WTC11 (cell line): ENCODE results near the gene RBM20. TPM values are rescaled to one million over a fixed set of nuclear protein-coding genes. Genes with fewer than 3 reads are reported as not detected.

Source experiments
- ATAC-seq: fragments of 200-7000 bp; cut with Tn5 transposase; 2 replicates; pipeline ENCODE4 v1.10.0; 2021; ENCODE audit warnings: mild to moderate bottlenecking, moderate library complexity
- CTCF ChIA-PET: fragments of 300-600 bp; sonication (Branson Sonifier 250); formaldehyde crosslinking; loops from one replicate; lab custom pipeline; 2021; ENCODE audit warnings: antibody characterized with exemption; lab: Charles Lee
- POLR2A ChIA-PET: fragments of 350-600 bp; sonication (Branson Sonifier 250); formaldehyde crosslinking; loops from one replicate; lab custom pipeline; 2021; ENCODE audit warnings: antibody characterized with exemption; lab: Charles Lee
- DNase-seq: peaks from one replicate; pipeline ENCODE4 v3.0.0; 2021; ENCODE audit warnings: low spot score
- H3K27ac Mint-ChIP-seq: 2 replicates; pipeline ENCODE4 v1.8.0; 2021; ENCODE audit warnings: mixed read lengths
- H3K27me3 Mint-ChIP-seq: 2 replicates; pipeline ENCODE4 v1.8.0; 2021; ENCODE audit warnings: low read depth, mild to moderate bottlenecking, moderate library complexity, mixed read lengths
- H3K36me3 Mint-ChIP-seq: 2 replicates; pipeline ENCODE4 v1.8.0; 2021; ENCODE audit warnings: mixed read lengths
- H3K4me1 Mint-ChIP-seq: 2 replicates; pipeline ENCODE4 v1.8.0; 2022; ENCODE audit warnings: mixed read lengths
- H3K4me3 Mint-ChIP-seq: 2 replicates; pipeline ENCODE4 v1.8.0; 2021; ENCODE audit warnings: mild to moderate bottlenecking, moderate library complexity, mixed read lengths
- H3K9me3 Mint-ChIP-seq: 2 replicates; pipeline ENCODE4 v1.8.0; 2021; ENCODE audit warnings: mixed read lengths
- AFF4 ChIP-seq: sonication (generic); formaldehyde crosslinking; IDR thresholded peaks from 2 replicates; pipeline ENCODE4 v1.8.1; 2023; ENCODE audit warnings: mild to moderate bottlenecking, missing genetic modification reagents, borderline replicate concordance
- CREM ChIP-seq: sonication (generic); formaldehyde crosslinking; IDR thresholded peaks from 2 replicates; pipeline ENCODE4 v1.8.1; 2022; ENCODE audit warnings: mild to moderate bottlenecking, missing genetic modification reagents, moderate library complexity
- CTCF ChIP-seq: fragments of 200-600 bp; IDR thresholded peaks from 2 replicates; pipeline ENCODE4 v1.8.0; 2022; ENCODE audit warnings: antibody characterized with exemption
- E2F5 ChIP-seq: sonication (generic); formaldehyde crosslinking; IDR thresholded peaks from 2 replicates; pipeline ENCODE4 v1.8.1; 2022; ENCODE audit warnings: mild to moderate bottlenecking, moderate library complexity, missing genetic modification reagents
- EMX1 ChIP-seq: fragments of 250-450 bp; sonication (Bioruptor Pico); IDR thresholded peaks from 2 replicates; pipeline ENCODE4 v1.8.0; 2021; ENCODE audit warnings: mild to moderate bottlenecking
- FOXJ3 ChIP-seq: sonication (generic); formaldehyde crosslinking; IDR thresholded peaks from 2 replicates; pipeline ENCODE4 v1.9.0; 2021; ENCODE audit warnings: missing genetic modification reagents, mild to moderate bottlenecking, borderline replicate concordance
- FOXP1 ChIP-seq: sonication (generic); formaldehyde crosslinking; IDR thresholded peaks from 2 replicates; pipeline ENCODE4 v1.8.0; 2022; ENCODE audit warnings: missing genetic modification reagents, mild to moderate bottlenecking, moderate library complexity, borderline replicate concordance
- GABPB1 ChIP-seq: sonication (generic); formaldehyde crosslinking; IDR thresholded peaks from 2 replicates; pipeline ENCODE4 v1.8.1; 2023; ENCODE audit warnings: mild to moderate bottlenecking, missing genetic modification reagents
- NR3C1 ChIP-seq: sonication (generic); formaldehyde crosslinking; conservative IDR thresholded peaks from 2 replicates; pipeline ENCODE4 v1.8.1; 2023; ENCODE audit warnings: low read depth, mild to moderate bottlenecking, missing genetic modification reagents
- SMAD3 ChIP-seq: sonication (generic); formaldehyde crosslinking; IDR thresholded peaks from 2 replicates; pipeline ENCODE4 v1.8.0; 2022; ENCODE audit warnings: missing genetic modification reagents, mild to moderate bottlenecking, borderline replicate concordance
- TEAD1 ChIP-seq: sonication (generic); formaldehyde crosslinking; IDR thresholded peaks from 2 replicates; pipeline ENCODE4 v1.8.0; 2022; ENCODE audit warnings: mild to moderate bottlenecking, missing genetic modification reagents
- TP53 ChIP-seq: sonication (generic); formaldehyde crosslinking; IDR thresholded peaks from 2 replicates; pipeline ENCODE4 v1.8.1; 2023; ENCODE audit warnings: mild to moderate bottlenecking, missing genetic modification reagents
- USF1 ChIP-seq: sonication (generic); formaldehyde crosslinking; IDR thresholded peaks from 2 replicates; pipeline ENCODE4 v1.8.0; 2022; ENCODE audit warnings: mild to moderate bottlenecking, missing genetic modification reagents
- ZNF263 ChIP-seq: sonication (generic); formaldehyde crosslinking; IDR thresholded peaks from 2 replicates; pipeline ENCODE4 v1.8.1; 2022; ENCODE audit warnings: low read depth, mild to moderate bottlenecking, moderate library complexity, missing genetic modification reagents
- ZNF281 ChIP-seq: sonication (generic); formaldehyde crosslinking; IDR thresholded peaks from 2 replicates; pipeline ENCODE4 v1.8.0; 2023; ENCODE audit warnings: mild to moderate bottlenecking, missing genetic modification reagents
- ZNF512 ChIP-seq: sonication (generic); formaldehyde crosslinking; IDR thresholded peaks from 2 replicates; pipeline ENCODE4 v1.8.1; 2022; ENCODE audit warnings: missing genetic modification reagents, borderline replicate concordance
- total RNA-seq: library from RNA; stranded (reverse); gene quantifications from 3 replicates; pipeline ENCODE4 v1.2.3, GENCODE V29; 2021

RBM20 gene
- total RNA-seq, 1 experiment from 2014 or later, result 0.52 TPM

- no peak overlapping the region for H3K27ac Mint-ChIP-seq
- H3K4me3 Mint-ChIP-seq, result no peak overlapping the region
- DNase-seq (no peak), ATAC-seq (no peak)
- H3K36me3 Mint-ChIP-seq, result no peaks in the 10 kb centered on the region
- no peaks in the 10 kb centered on the region for H3K4me1 Mint-ChIP-seq
- no peak for TF ChIP-seq AFF4 (CRISPR knock-in tag)
- no peak for TF ChIP-seq CTCF
- H3K27me3 Mint-ChIP-seq, result no peaks in the 10 kb centered on the region
- CTCF ChIA-PET, result no interaction called here
- POLR2A ChIA-PET, result no interaction called here
- no peaks in the 10 kb centered on the region for H3K9me3 Mint-ChIP-seq
Measured at GRCh38 chr10:110777661-110778060, 133.5 kb downstream of the RBM20 start.

GRCh38 chr10:110778211-110778610, 134.1 kb downstream of the RBM20 start:
- Mint-ChIP-seq H3K27ac (no peak overlapping the region), H3K4me1 (no peaks in the 10 kb centered on the region), H3K27me3 (no peaks in the 10 kb centered on the region), H3K9me3 (no peaks in the 10 kb centered on the region), H3K36me3 (no peaks in the 10 kb centered on the region), H3K4me3 (no peak overlapping the region)
- CTCF ChIA-PET, result no interaction called here
- no peak for TF ChIP-seq GABPB1 (CRISPR knock-in tag)
- DNase-seq (no peak), ATAC-seq (no peak)
- POLR2A ChIA-PET, result no interaction called here

GRCh38 chr10:110779489-110779888, 135.4 kb downstream of the RBM20 start:
- ChIA-PET POLR2A (no interaction called here), CTCF (no interaction called here)
- H3K27me3 Mint-ChIP-seq, result no peaks in the 10 kb centered on the region
- no peaks in the 10 kb centered on the region for H3K9me3 Mint-ChIP-seq
- H3K27ac Mint-ChIP-seq, result no peak overlapping the region
- DNase-seq, result no peak
- H3K4me3 Mint-ChIP-seq, result no peak overlapping the region
- ATAC-seq, result no peak
- H3K4me1 Mint-ChIP-seq, result no peaks in the 10 kb centered on the region
- H3K36me3 Mint-ChIP-seq, result no peaks in the 10 kb centered on the region
- TF ChIP-seq NR3C1 (CRISPR knock-in tag), result no peak
- TF ChIP-seq TP53 (CRISPR knock-in tag), result no peak
- TF ChIP-seq ZNF512 (CRISPR knock-in tag), result no peak
- TF ChIP-seq TEAD1 (CRISPR knock-in tag), result no peak
- no peak for TF ChIP-seq SMAD3
- TF ChIP-seq CREM (CRISPR knock-in tag), result no peak
- TF ChIP-seq USF1 (CRISPR knock-in tag), result no peak
- no peak for TF ChIP-seq EMX1 (CRISPR knock-in tag)

- Mint-ChIP-seq H3K4me3 (no peak overlapping the region), H3K4me1 (no peaks in the 10 kb centered on the region), H3K27ac (no peak overlapping the region), H3K27me3 (no peaks in the 10 kb centered on the region), H3K36me3 (no peaks in the 10 kb centered on the region), H3K9me3 (no peaks in the 10 kb centered on the region)
- ATAC-seq (no peak), DNase-seq (no peak)
- ChIA-PET CTCF (interaction anchor here (0.6 to 0.7 kb wide), 2 partner anchors 34 to 222 kb away, joined by 3 to 5 read pairs; no protein-coding TSS in a partner anchor), POLR2A (no interaction called here)
- TF ChIP-seq CREM (CRISPR knock-in tag), result no peak
- TF ChIP-seq ZNF263, result no peak
- TF ChIP-seq FOXP1 (CRISPR knock-in tag), result no peak
- TF ChIP-seq ZNF281 (CRISPR knock-in tag), result no peak
- TF ChIP-seq E2F5, result no peak
- TF ChIP-seq FOXJ3 (CRISPR knock-in tag), result no peak
Measured at GRCh38 chr10:110780704-110781103, 136.6 kb downstream of the RBM20 start.
